ENCODE data around the gene H2BK1.

- TF ChIP-seq CTCF (IDR thresholded peaks at IDR 0.05) (no peak), POLR2A (IDR thresholded peaks at IDR 0.05) (no peak)
Observed at GRCh38 chr7:151174246-151175046, 35.8 kb downstream of the H2BK1 start.

All from body of pancreas (tissue), 4 donors.